ENCODE data around the gene GAREM2.

DNA sequence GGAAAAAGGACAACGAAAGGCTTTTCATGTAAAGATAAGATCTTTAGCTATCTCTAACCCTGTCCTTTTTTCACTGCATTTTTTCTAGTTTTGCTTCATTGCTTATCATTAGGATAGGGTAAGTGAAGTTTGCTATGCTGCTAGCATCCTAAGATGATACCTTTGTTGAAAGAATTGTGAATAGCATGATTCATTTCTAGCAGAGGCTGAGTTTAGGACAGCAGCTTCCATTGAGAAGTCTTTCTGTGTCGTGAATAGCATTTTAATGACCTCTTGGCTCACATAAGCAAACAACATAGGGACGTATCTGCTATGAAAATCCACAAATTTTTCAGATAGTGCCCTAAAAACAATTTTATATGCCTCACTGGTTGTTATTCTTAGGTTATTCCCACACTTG, 36.4 kb upstream of the GAREM2 start:
- TF ChIP-seq, protein P1, sequence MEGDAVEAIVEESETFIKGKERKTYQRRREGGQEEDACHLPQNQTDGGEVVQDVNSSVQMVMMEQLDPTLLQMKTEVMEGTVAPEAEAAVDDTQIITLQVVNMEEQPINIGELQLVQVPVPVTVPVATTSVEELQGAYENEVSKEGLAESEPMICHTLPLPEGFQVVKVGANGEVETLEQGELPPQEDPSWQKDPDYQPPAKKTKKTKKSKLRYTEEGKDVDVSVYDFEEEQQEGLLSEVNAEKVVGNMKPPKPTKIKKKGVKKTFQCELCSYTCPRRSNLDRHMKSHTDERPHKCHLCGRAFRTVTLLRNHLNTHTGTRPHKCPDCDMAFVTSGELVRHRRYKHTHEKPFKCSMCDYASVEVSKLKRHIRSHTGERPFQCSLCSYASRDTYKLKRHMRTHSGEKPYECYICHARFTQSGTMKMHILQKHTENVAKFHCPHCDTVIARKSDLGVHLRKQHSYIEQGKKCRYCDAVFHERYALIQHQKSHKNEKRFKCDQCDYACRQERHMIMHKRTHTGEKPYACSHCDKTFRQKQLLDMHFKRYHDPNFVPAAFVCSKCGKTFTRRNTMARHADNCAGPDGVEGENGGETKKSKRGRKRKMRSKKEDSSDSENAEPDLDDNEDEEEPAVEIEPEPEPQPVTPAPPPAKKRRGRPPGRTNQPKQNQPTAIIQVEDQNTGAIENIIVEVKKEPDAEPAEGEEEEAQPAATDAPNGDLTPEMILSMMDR (IDR thresholded peaks at IDR 0.05 in 4 of 5, conservative IDR thresholded peaks at IDR 0.05 in 1 of 5), result no peak
- TF ChIP-seq POLR2A (IDR thresholded peaks at IDR 0.05), result no peak

All from gastrocnemius medialis (tissue), 4 donors.